ENCODE results near the gene CMSS1. TPM values are rescaled to one million over a fixed set of nuclear protein-coding genes. Genes with fewer than 3 reads are reported as not detected.

The CMSS1 gene
- total and polyA plus RNA-seq, 2 of the 13 experiments (the other 11 are each of a cell fraction or from before 2014, with no cell fraction given) = 6.4 to 48.7 TPM

DNA sequence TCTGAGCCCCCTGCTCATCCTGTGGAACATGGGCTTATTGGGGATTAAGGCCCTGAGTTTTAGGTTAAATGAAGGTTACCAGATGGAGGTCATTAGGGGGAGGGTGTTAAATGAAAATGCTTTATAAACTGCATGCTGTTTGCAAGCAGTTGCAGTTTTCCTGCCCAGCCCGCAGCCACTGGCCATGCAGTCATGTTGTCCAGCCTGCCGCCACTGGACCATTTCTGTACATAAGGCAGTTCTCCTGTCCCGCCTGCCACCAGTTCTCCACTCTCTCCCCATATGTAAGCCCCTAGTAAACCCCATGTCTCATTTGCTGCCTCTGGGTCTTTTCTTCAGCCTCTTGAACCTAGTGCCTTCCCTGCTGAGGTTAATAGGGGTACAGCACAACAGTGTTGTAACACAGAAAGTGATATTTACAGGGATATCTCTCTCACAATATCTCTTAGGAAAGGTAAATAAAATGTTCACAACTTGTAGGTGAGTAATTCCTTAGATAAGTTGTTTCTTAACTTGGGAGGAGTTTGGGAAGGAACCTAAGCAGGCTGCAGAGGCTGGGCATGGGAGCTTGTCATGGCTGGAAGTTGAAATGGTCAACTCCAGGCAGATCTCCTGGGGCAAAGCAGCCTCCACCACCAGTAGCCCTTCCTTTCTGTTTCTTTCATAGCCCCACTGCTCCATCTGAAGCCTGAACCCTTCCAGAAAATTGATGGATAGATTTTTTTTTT is 148.2 kb downstream of the CMSS1 start:
- no peak overlapping the region for H3K9ac ChIP-seq (ENCODE audit: insufficient read depth, low read depth, low read length)
- H2AFZ ChIP-seq (ENCODE audit: low read length) = no peak overlapping the region
- BruUV-seq (replicated peaks) = no TSS peak
- WGBS (ENCODE audit: low lambda C conversion rate) = 100% methylated on average over 3 of the region's 3 CpGs
- no peaks in the 10 kb centered on the region for H3K27me3 ChIP-seq (ENCODE audit: control insufficient read depth in 1 of 2, insufficient read depth in 2 of 2, low read length in 2 of 2)
- intact Hi-C loops (cut with micrococcal nuclease; ENCODE audit: unreplicated experiment) = no loop called here
- ChIA-PET POLR2A (no interaction called here), CTCF (ENCODE audit: low intra/inter-chr PET ratio, low total read pairs) (no interaction called here)
- H3K9me3 ChIP-seq (ENCODE audit: low read length) = no peaks in the 10 kb centered on the region
- in situ Hi-C loops (cut with HindIII; ENCODE audit: extremely low pct_ligation_motif_present, low pct_unique_long_range_greater_than_20kb) = no loop called here
- no peak for TF ChIP-seq ATAD3A (CRISPR knock-in tag; IDR thresholded peaks at IDR 0.05)
- H3K79me2 ChIP-seq (ENCODE audit: insufficient read depth, low read length) = no peaks in the 10 kb centered on the region
- H4K20me1 ChIP-seq (ENCODE audit: insufficient read depth, low read length) = no peaks in the 10 kb centered on the region
- no peak overlapping the region for H3K27ac ChIP-seq (ENCODE audit: extremely low read length, insufficient read depth, low read length)
- no peak for ATAC-seq
- DNase-seq (ENCODE audit: low spot score) = no peak
- H3K4me3 ChIP-seq (replicated peaks in 1 of 3; ENCODE audit: insufficient read depth in 1 of 3, low read depth in 2 of 3, low read length in 3 of 3) = no peak overlapping the region
- no peak for FAIRE-seq
- H3K4me1 ChIP-seq (ENCODE audit: insufficient read depth, low read length) = peaks cover 11% of the 10 kb centered on the region
- no peak overlapping the region for H3K4me2 ChIP-seq (ENCODE audit: low read depth, low read length)
- no peaks in the 10 kb centered on the region for H3K36me3 ChIP-seq (replicated peaks in 1 of 2; ENCODE audit: control insufficient read depth in 1 of 2, insufficient read depth in 2 of 2, low read length in 2 of 2)

DNA sequence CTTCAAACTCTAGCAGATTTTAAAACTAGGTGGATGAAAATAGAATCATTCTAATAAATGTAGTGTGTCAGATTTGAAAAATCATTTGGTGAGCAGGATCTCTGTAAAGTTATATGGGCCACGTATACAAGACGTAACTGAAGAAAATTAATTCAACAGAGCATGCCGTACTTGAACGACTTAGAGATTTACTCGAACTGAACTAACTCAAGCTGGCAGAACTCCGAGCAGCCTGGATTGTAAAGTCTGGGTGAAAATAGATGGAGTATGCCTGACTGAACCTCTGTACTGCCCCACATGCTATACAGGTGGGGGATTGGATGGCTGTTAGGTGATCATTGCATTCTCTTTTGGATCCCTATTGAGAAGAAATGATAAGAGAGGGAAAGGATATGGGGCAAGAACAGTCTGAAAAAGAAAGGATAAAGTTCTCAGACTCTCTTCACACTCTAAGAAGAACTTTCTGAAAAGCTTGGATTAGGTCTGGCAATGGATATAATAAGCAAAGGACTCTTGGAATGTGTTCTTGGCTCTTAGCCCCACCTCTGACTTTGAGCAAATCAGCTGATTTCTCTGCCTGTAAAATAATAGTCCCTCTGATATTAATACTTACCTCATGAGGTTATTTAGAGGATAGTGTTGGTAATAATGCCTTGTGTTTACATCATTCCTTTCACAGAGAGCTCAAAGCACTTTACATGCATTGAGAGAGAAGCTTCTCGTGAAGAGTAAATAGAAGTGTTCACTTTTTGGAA is 149.2 kb downstream of the CMSS1 start:
- intact Hi-C loops (cut with micrococcal nuclease; ENCODE audit: unreplicated experiment) = no loop called here
- H3K4me2 ChIP-seq (ENCODE audit: low read depth, low read length) = no peak overlapping the region
- BruUV-seq (replicated peaks) = no TSS peak
- no peaks in the 10 kb centered on the region for H4K20me1 ChIP-seq (ENCODE audit: insufficient read depth, low read length)
- peaks cover 9% of the 10 kb centered on the region for H3K4me1 ChIP-seq (ENCODE audit: insufficient read depth, low read length)
- 97% methylated on average over 7 of the region's 7 CpGs for WGBS (ENCODE audit: low lambda C conversion rate)
- no peak for ATAC-seq
- no peak overlapping the region for H3K27ac ChIP-seq (ENCODE audit: extremely low read length, insufficient read depth, low read length)
- H3K9me3 ChIP-seq (ENCODE audit: low read length) = no peaks in the 10 kb centered on the region
- H3K36me3 ChIP-seq (replicated peaks in 1 of 2; ENCODE audit: control insufficient read depth in 1 of 2, insufficient read depth in 2 of 2, low read length in 2 of 2) = no peaks in the 10 kb centered on the region
- no peak overlapping the region for H2AFZ ChIP-seq (ENCODE audit: low read length)
- in situ Hi-C loops (cut with HindIII; ENCODE audit: extremely low pct_ligation_motif_present, low pct_unique_long_range_greater_than_20kb) = no loop called here
- FAIRE-seq = no peak
- CTCF ChIA-PET (ENCODE audit: low intra/inter-chr PET ratio, low total read pairs) = no interaction called here
- no peak for DNase-seq (ENCODE audit: low spot score)
- no peaks in the 10 kb centered on the region for H3K79me2 ChIP-seq (ENCODE audit: insufficient read depth, low read length)
- TF ChIP-seq ELF4 (CRISPR knock-in tag; IDR thresholded peaks at IDR 0.05; ENCODE audit: borderline replicate concordance) (no peak), DNMT1 (CRISPR knock-in tag; IDR thresholded peaks at IDR 0.05) (no peak), ARHGAP35 (CRISPR knock-in tag; IDR thresholded peaks at IDR 0.05; ENCODE audit: borderline replicate concordance) (no peak)
- POLR2A ChIA-PET = no interaction called here
- H3K27me3 ChIP-seq (ENCODE audit: control insufficient read depth in 1 of 2, insufficient read depth in 2 of 2, low read length in 2 of 2) = no peaks in the 10 kb centered on the region
- H3K9ac ChIP-seq (ENCODE audit: insufficient read depth, low read depth, low read length) = no peak overlapping the region
- H3K4me3 ChIP-seq (replicated peaks in 1 of 3; ENCODE audit: insufficient read depth in 1 of 3, low read depth in 2 of 3, low read length in 3 of 3) = no peak overlapping the region

Data from HepG2 (cell line).